ENCODE results near the gene PPP1R3E. TPM values are rescaled to one million over a fixed set of nuclear protein-coding genes. Genes with fewer than 3 reads are reported as not detected.
A peak's percentile ranks its signal among the peaks of the same experiment; 100 is the strongest.

The PPP1R3E gene
- total and polyA plus RNA-seq, 2 of the 13 experiments (the other 11 are each of a cell fraction or from before 2014, with no cell fraction given): 16.5 to 26.5 TPM

- TF ChIP-seq TP53 (CRISPR knock-in tag; conservative IDR thresholded peaks at IDR 0.05): peak; percentile 91; the same call in 1 of the 2 replicates
- TF ChIP-seq, protein P1, sequence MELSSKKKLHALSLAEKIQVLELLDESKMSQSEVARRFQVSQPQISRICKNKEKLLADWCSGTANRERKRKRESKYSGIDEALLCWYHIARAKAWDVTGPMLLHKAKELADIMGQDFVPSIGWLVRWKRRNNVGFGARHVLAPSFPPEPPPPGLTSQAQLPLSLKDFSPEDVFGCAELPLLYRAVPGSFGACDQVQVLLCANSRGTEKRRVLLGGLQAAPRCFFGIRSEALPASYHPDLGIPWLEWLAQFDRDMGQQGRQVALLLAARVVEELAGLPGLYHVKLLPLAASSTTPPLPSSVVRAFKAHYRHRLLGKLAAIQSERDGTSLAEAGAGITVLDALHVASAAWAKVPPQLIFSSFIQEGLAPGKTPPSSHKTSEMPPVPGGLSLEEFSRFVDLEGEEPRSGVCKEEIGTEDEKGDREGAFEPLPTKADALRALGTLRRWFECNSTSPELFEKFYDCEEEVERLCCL (CRISPR knock-in tag; IDR thresholded peaks at IDR 0.05; ENCODE audit: borderline replicate concordance): no peak; the same call in 1 of the 2 replicates
- TF ChIP-seq ZNF616 (CRISPR knock-in tag; IDR thresholded peaks at IDR 0.05; ENCODE audit: low read depth): peak; percentile 69; the same call in 1 of the 2 replicates
- TF ChIP-seq ZNF773 (CRISPR knock-in tag; IDR thresholded peaks at IDR 0.05; ENCODE audit: borderline replicate concordance): peak; percentile 92; the same call in 1 of the 2 replicates
- no peak for TF ChIP-seq IKZF4 (CRISPR knock-in tag; IDR thresholded peaks at IDR 0.05; ENCODE audit: borderline replicate concordance, low read depth, not compliant biosample characterization)
- TF ChIP-seq ZBTB7A (CRISPR knock-in tag; IDR thresholded peaks at IDR 0.05): peak; percentile 92
- TF ChIP-seq, protein P2, sequence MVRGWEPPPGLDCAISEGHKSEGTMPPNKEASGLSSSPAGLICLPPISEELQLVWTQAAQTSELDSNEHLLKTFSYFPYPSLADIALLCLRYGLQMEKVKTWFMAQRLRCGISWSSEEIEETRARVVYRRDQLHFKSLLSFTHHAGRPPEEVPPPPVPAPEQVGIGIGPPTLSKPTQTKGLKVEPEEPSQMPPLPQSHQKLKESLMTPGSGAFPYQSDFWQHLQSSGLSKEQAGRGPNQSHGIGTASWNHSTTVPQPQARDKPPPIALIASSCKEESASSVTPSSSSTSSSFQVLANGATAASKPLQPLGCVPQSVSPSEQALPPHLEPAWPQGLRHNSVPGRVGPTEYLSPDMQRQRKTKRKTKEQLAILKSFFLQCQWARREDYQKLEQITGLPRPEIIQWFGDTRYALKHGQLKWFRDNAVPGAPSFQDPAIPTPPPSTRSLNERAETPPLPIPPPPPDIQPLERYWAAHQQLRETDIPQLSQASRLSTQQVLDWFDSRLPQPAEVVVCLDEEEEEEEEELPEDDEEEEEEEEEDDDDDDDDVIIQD (CRISPR knock-in tag; IDR thresholded peaks at IDR 0.05; ENCODE audit: low read depth): peak; percentile 100
- no peak for TF ChIP-seq ZXDC (CRISPR knock-in tag; IDR thresholded peaks at IDR 0.05)
- no peak; the same call in 1 of the 2 replicates for TF ChIP-seq MATR3 (CRISPR knock-in tag; IDR thresholded peaks at IDR 0.05)
- peak; percentile 92; the same call in 1 of the 2 replicates for TF ChIP-seq TMF1 (CRISPR knock-in tag; IDR thresholded peaks at IDR 0.05; ENCODE audit: low read depth)
- TF ChIP-seq HOXA5 (CRISPR knock-in tag; IDR thresholded peaks at IDR 0.05): peak; percentile 88; the same call in 1 of the 2 replicates
- peak; percentile 85 for TF ChIP-seq EEA1 (CRISPR knock-in tag; IDR thresholded peaks at IDR 0.05; ENCODE audit: borderline replicate concordance)
- peak; percentile 91 for TF ChIP-seq GATAD2A (CRISPR knock-in tag; IDR thresholded peaks at IDR 0.05)
- peak; percentile 95 for TF ChIP-seq ZSCAN9 (CRISPR knock-in tag; IDR thresholded peaks at IDR 0.05; ENCODE audit: borderline replicate concordance)
- peak; percentile 88 for TF ChIP-seq BORCS8-MEF2B (CRISPR knock-in tag; IDR thresholded peaks at IDR 0.05)
Observed at GRCh38 chr14:23320584-23321571, 18.2 kb upstream of the PPP1R3E start, which contains the start of gene PABPN1 (continued).
